GM18519 (cell line): Measurements from ENCODE around the gene MYRF.

ENCODE experiments used
- ATAC-seq: cut with Tn5 transposase; IDR thresholded peaks from one replicate; pipeline ENCODE4 v1.9.1; 2021; ENCODE audit warnings: mild to moderate bottlenecking, moderate library complexity; ENCODE audit not compliant: unreplicated experiment, low FRiP score

MYRF gene

DNA sequence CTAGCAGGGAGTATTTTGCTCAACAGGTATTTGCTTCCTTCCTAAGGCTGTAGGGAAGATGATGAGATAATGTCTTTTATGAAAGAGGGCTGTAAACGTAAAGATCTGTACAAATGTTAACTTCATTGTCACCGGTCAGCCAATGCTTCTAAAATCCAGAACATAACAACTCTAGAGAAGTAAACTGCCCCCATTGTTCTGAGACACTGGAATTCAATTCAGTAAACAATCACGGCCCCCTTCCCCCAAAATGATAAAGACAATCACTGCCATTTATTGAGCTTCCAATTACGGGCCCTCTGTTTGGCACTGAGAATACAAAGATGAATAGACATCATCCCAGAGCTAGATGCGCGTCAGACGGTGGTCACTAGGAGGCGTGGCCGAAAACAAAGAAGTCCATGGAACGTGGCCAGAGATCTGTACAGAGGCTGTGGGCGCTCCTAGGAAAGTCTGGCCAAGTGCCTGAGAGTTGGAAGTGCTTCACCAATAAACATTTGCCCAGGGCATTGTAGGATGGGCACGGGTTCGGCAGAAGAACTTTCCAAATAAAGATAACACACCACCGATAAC, 39.4 kb downstream of the MYRF start:
- no peak for ATAC-seq

DNA sequence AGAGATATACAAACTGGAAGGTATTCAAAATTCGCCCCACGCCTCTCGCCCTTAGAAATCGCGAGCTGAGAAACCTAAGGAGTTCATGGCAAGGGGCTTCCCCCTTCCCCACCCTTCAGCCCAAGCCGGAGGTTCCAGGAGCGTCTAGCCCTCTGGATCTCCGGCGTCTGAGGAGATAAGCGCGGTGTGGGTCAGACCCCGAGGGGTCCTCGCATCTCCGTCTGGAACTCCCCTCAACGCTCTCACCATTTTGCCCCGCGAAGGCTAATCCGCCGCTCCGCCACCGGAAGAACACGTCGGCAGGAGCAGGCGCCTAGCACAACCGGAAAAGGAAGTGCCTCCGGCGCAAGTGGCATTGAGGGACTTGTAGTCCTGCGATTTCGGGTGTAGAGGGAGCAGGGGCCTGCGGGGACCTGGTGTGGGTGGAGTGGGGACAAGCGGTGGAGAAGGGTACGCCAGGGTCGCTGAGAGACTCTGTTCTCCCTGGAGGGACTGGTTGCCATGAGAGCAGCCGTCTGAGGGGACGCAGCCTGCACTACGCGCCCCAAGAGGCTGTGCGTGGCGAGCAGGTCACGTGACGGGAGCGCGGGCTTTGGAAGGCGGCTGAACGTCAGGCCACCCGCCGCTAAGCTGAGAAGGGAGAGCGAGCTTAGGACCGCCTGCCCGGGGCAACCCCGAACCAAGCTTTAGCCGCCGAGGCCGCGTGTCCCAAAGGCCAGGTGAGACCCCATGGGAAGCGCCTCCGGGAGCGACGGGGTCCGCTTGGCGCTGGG, 40.1 kb downstream of the MYRF start, which contains the start of the genes FEN1 and TMEM258:
Gene FEN1, plus strand, starts transcription at position 602 of the 773 bp plus-strand sequence. CDS start 2,451 bp downstream, outside the sequence.
Gene TMEM258, minus strand, starts transcription at position 290 of the 773 bp plus-strand sequence. Its CDS starts 41 bp downstream, at position 249.
- ATAC-seq = no peak

DNA sequence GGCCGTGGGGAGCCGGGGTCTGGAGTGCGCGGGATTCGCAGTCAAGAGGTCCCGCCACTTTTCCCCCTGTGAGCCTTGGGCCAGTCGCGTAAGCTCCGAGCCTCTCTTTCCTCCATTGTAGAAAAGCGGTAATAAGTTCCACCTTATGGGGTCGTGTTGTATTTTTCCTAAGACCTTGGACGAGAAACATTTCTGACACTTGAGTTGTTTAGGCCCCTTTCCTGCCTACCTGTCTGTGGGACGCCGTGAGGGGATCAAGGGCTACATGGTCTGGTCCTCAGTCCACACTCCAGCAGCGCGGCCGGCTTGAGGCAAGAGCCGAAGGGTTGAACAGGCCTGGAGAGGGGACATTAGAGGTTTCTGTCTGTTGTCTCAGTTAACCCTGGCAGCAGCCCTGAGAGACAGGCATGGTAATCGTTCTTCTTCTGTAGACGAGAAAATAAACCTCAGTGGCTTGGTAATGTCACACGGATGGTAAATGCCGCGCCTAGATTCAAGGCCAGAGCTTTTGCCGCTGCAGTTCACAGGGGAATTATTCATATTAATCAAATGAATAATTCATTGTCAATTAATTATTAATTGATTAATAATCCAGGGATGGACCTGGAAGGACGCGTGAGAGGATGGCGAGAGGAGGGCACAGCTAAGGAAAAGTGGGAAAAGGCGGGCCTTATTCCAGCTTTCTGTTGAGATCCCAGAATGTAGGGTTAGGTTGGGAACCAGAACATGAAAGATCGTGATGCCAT, 40.8 kb downstream of the MYRF start:
- ATAC-seq = no peak

DNA sequence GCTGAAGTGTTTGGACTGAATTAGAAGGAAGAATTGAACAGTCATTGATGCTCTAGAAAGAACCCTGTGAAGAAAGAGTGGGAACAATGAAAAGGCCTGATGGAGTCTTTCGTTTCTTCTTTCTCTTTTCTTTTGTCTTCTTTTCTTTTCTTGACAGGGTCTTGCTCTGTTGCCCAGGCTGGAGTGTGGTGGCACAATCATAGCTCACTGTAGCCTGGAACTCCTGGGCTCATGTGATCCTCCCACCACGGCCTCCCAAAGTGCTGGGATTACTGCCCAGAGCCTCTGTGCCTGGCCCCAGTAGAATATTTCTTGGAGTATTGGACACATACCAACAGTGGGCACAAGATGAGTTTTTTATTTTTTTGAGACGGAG, 41.4 kb downstream of the MYRF start:
- no peak for ATAC-seq

DNA sequence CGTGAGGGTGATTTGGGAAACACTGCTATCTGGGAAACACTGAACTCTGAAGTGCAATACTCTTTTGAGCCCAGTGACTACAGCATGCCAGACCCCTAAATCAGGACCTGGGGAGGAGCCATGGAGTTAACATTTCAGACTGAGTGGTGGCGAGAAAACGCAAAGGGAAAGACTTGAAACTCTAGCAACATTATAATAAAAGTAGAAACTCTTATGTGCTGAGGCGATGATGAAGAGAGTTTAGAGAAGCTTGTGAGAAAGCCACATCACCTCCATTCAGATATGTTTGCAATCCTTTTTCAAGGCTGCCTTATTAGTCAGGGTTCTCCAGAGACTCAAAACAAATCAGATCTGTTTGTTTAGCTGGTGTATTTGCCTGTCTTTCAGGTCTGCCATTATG, 42.1 kb downstream of the MYRF start:
- no peak for ATAC-seq

DNA sequence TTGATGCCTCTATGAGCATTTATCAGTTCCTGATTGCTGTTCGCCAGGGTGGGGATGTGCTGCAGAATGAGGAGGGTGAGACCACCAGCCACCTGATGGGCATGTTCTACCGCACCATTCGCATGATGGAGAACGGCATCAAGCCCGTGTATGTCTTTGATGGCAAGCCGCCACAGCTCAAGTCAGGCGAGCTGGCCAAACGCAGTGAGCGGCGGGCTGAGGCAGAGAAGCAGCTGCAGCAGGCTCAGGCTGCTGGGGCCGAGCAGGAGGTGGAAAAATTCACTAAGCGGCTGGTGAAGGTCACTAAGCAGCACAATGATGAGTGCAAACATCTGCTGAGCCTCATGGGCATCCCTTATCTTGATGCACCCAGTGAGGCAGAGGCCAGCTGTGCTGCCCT, 43.0 kb downstream of the MYRF start:
- no peak for ATAC-seq

DNA sequence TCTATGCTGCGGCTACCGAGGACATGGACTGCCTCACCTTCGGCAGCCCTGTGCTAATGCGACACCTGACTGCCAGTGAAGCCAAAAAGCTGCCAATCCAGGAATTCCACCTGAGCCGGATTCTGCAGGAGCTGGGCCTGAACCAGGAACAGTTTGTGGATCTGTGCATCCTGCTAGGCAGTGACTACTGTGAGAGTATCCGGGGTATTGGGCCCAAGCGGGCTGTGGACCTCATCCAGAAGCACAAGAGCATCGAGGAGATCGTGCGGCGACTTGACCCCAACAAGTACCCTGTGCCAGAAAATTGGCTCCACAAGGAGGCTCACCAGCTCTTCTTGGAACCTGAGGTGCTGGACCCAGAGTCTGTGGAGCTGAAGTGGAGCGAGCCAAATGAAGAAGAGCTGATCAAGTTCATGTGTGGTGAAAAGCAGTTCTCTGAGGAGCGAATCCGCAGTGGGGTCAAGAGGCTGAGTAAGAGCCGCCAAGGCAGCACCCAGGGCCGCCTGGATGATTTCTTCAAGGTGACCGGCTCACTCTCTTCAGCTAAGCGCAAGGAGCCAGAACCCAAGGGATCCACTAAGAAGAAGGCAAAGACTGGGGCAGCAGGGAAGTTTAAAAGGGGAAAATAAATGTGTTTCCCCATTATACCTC, 43.6 kb downstream of the MYRF start:
- ATAC-seq = no peak

DNA sequence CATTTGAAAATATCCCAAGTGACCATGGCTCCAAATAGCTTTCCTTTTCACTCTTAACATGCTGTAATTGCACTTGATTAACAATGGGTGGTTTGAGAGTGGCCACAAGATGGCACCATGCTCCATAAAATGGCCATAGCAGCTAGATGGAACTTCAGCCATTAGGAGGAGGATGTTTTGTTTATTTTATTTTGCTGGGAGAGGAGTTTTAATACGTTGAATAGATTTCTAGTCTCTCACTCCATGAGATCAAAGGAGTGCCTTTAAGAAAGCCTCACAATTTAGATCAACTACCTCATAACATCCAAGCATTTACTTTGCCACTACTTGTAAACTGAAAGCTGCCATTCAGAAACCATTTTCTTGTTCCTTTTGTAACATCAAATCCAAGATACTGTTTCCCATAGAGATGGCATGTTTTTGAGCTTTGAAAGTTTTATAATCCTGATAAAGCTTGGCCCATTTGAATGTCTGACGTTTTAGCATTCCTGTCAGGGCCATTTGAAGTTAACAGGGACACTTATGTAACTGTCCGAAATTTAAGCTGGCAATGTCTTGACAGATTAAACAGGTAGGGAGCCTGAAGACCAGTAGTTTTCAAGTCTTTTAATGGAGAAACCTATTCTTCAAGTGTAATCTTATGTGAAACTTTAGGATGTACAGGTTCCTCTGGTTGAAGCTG, 45.0 kb downstream of the MYRF start:
- no peak for ATAC-seq

DNA sequence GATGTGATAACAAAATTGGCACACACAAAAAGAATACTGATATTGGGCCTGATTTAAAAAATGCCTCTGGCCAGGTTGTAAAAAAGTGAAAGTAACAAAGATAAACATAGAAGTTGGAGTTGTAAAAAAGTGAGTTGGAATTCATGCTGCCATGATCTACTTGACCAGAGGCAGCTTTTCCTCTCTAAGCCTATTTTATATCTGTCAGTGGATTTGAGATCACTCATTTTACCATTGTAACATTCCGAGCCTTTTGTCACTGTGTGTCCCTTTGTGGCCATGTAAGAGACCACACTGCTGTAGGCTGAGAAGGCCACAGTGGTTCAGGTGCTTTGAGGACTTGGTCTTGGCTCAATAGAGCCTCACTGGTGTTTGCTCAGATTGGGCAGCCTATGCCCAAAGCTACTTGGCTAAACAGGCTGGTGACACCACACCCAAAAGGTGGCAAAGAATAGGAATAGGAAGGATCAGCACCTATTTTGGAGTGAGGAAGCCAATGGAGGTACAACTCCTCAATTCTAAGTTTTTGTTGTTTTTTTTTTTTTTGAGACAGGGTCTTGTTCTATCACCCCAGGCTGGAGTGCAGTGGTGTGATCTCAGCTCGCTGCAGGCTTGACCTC, 47.3 kb downstream of the MYRF start:
- no peak for ATAC-seq

DNA sequence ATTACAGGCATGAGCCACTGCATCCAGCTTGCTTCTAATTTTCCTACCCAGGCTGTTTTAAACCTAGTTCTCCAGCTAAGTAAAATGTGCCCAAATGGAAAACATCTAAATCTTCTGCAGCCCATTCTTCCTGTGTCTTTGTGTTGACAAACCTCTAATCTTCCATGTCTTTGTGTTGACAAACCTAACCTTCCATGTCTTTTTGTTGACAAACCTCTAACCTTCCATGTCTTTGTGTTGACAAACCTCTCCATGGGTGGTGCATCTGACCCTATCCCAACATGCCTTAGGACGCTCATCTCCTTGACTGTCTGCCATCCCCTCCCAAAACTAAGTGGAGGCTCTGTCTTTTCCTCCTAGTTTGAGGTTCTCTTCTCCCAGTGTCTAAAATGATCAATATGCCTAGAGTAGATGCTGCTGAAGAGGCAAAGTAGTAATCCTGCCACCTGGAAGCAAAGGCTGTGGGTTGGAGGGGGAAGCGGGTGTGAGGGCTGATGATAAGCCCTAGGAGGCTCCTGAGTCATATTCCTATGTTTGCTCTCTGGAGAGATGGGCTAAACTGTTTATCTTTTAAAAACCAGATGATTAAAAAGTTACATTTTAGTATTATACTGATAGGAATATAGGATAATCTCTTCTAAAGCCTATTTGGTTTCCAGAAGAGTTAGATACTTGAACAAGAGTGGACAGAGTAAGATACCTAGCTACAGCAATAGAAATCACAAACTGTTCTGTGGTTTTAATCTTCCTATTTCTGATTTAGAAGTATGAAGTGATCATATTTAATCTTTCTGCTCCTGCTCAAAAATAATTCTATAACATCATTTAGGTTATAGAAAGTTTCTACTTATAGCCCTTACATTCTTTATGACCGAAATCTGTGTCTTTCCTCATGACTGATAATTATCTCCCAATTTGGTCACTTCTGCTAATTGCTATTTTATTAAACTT, 48.2 kb downstream of the MYRF start:
- ATAC-seq = no peak

DNA sequence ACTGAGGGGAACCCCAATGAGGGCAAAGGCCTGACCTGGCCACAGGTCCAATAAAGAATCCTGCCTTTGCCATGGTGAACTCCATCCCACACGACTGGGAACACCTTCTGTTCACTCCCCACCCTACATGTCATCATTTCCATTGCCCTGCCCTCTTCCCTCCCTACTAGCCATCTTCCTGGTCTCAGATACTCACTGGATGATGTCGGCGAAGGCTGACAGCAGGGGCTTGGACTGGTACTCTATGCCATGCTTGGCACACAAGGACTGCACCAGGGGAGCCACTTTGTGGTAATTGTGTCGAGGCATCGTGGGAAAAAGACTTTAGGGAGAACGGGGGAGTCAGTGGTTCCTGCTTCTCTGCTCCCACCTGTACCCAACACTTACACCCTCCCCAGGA, 50.2 kb downstream of the MYRF start:
- no peak for ATAC-seq

DNA sequence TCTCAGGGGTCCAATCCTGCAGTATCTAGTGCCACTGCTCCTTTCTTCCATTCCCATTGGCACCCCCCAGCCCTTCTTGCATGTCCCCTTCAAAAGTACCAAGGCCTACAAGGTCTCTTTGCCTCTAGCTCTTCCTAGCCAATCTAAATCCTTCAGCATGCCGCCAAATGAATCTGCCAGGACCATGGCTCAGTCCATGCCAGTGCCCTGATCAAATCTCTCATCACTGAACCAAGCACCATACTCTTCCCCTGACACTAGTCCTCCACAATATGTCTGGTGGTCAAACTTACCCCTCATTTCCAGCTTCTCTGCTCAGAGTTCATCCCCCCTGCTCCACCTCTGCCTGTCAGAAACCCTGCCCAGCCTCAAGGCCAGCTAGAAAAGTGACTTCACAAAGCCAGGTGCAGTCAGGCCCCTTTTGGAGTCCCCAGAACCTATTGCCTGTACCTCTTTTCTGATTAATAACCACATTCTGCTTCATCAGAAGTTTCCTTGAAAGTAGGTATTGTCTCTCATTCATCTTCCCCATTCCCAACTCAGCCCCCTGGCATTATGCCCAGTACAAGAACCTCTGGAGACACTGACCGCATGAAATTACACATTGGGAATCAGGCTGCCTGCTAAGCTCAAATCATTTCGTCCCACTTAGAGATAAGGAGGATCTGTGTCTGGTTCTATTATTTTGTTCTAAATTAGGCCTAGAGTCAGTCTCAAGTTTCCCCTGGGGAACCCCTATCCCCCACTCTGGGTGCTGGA, 51.6 kb downstream of the MYRF start:
- no peak for ATAC-seq

DNA sequence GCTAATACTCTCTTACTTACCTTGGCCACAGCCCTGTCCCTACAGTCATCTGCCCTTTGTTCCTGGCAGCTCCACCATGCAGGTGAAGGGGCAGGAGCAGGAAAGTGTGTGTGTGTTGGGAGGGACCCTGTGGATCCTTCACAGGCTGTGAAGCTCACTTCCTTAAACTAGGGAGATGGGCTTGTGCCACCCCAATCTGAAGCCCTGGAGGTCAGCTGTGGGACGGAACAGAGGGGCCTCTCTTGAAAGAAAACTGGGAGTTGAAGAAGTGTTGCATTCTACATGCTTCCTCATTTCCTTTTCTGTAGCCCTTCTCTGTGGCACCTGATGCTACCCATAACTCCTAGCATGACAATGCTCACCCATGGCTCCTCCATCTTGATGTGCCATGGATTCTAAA, 52.7 kb downstream of the MYRF start:
- no peak for ATAC-seq

DNA sequence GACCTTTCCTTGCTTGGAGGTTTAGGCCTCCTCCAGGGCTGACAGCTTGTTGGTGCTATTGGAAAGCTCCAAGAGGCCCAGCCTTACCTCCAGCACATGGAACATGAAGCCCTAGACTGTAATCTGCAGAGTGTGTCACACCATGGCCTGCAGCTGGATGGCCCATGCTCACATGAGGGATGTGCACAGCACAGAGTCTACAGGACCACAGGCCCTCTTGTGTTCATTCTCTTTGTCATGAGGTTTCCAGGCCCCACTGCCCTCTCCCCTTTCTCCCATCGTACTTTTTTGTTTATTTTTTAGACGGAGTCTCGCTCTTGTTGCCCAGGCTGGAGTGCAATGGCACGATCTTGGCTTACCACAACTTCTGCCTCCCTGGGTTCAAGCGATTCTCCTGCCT, 54.3 kb downstream of the MYRF start:
- ATAC-seq = no peak

DNA sequence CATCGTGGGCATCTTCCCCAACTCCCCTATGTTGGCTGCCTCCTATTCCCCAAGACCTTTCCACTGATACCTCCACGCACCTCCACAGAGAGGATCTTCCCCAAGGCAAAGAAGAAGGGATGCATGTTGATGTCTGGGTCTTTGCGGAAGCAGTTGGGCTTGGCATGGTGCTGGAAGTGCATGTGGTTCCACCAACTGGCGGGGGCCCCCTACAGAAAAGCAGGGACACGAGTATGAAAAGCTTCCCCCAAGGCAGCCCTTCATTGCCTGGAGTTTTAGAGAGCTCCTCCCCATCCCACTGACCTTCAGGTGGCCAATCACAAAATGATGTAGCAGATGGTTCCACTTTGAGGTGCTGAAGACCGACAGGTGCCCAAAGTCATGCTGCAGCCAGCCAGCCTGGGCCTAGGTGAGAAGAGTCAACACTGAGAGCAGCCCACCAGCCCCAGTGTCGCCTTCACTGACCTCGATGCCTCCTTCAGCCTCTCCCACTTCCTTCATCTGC, 58.3 kb downstream of the MYRF start:
- no peak for ATAC-seq

DNA sequence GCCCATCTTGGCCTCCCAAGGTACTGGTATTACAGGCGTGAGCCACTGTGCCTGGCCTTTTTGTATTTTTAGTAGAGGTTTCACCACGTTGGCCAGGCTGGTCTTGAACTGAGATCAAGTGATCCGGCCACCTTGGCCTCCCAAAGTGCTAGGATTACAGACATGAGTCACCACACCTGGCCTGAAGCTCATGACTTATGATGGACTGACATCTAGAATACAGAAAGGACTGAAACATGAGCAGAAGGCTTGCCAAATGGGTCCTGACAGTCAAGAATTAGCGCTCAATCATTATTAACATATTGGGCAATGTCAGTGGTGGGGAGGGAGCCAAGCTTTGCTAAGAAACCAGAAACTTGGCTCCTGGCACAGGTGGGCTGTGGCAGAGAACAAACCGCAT, 59.4 kb downstream of the MYRF start:
- ATAC-seq = no peak

DNA sequence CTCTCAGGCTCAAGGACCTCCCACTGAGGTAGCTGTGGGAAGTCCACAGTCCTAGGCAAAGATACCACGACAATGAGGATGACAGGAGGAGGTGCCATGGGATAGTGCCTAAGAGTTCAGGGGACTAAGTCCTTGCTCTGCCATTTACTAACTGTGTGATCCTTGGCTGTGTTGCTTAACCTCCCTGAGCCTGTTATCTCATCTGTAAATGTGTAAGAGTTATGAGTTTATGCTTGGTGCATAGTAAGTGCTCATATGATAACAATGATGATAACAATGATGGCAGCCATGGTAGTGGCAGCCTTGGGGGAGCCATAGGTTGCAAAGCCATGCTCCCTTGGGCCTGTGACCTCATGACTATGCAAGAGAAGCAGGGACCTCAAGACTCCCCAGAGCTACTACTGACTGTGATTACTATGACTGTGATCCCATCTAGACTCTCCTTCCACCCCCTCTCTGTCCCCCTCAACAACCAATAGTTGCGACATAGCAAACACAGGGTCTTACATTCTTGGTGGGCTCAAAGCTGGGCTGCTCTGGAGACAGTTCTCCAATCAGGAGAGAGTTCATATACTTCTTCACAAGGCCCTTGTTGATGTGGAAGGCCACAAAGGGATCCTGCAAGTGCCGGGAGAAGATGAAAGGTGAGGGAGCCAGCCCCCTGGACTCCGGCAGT, 60.4 kb downstream of the MYRF start:
- no peak for ATAC-seq
